GM23338 (cell line): ENCODE results near the gene KDM4C. TPM values are rescaled to one million over a fixed set of nuclear protein-coding genes. Genes with fewer than 3 reads are reported as not detected.

ENCODE experiments used
- ATAC-seq: fragments of 200-7000 bp; cut with Tn5 transposase; 3 replicates; pipeline ENCODE4 v1.9.1; 2020
- DNase-seq: peaks from one replicate; pipeline ENCODE4 v3.0.0-alpha.2; 2015; ENCODE audit warnings: low spot score
- H2AFZ ChIP-seq: fragments of 200-600 bp; sonication (generic); 2 replicates; pipeline ENCODE4 v1.8.0; 2016; ENCODE audit warnings: antibody characterized with exemption, mild to moderate bottlenecking, moderate library complexity
- H3F3A ChIP-seq: fragments of 200-600 bp; sonication (generic); replicated peaks from 2 replicates; pipeline ENCODE4 v1.8.0; 2017; ENCODE audit warnings: antibody characterized with exemption, mixed run types, low read depth
- H3K27ac ChIP-seq: fragments of 200-600 bp; sonication (generic); 2 replicates; pipeline ENCODE4 v1.6.1; 2016; ENCODE audit warnings: low read depth
- H3K27me3 ChIP-seq: fragments of 200-600 bp; sonication (generic); 2 replicates; pipeline ENCODE4 v1.8.0; 2016; ENCODE audit warnings: mild to moderate bottlenecking, mixed run types, moderate library complexity; ENCODE audit not compliant: insufficient read depth
- H3K36me3 ChIP-seq: fragments of 200-600 bp; sonication (generic); 2 replicates; pipeline ENCODE4 v1.8.0; 2016; ENCODE audit warnings: mild to moderate bottlenecking; ENCODE audit not compliant: insufficient read depth
- H3K4me1 ChIP-seq: fragments of 200-600 bp; sonication (generic); 2 replicates; pipeline ENCODE4 v1.8.0; 2016; ENCODE audit warnings: mild to moderate bottlenecking, moderate library complexity; ENCODE audit not compliant: insufficient read depth
- H3K4me2 ChIP-seq: fragments of 200-600 bp; sonication (generic); 2 replicates; pipeline ENCODE4 v1.7.1; 2017; ENCODE audit warnings: mixed run types
- H3K4me3 ChIP-seq: fragments of 200-600 bp; sonication (generic); 2 replicates; pipeline ENCODE4 v1.6.1; 2016; ENCODE audit warnings: mixed run types
- H3K79me2 ChIP-seq: fragments of 200-600 bp; sonication (generic); replicated peaks from 2 replicates; pipeline ENCODE4 v1.8.0; 2017; ENCODE audit warnings: mild to moderate bottlenecking; ENCODE audit not compliant: insufficient read depth
- H3K9me2 ChIP-seq: fragments of 200-600 bp; sonication (generic); 2 replicates; pipeline ENCODE4 v1.8.0; 2017; ENCODE audit not compliant: insufficient read depth
- H4K20me1 ChIP-seq: fragments of 200-600 bp; sonication (generic); replicated peaks from 2 replicates; pipeline ENCODE4 v1.8.0; 2017; ENCODE audit warnings: mild to moderate bottlenecking; ENCODE audit not compliant: insufficient read depth
- H3K27ac Mint-ChIP-seq: 2 replicates; pipeline ENCODE4 v1.8.0; 2020; ENCODE audit warnings: inconsistent platforms, mild to moderate bottlenecking, moderate library complexity, mixed read lengths
- H3K27me3 Mint-ChIP-seq: 3 replicates; pipeline ENCODE4 v1.8.0; 2022; ENCODE audit warnings: low read depth, mild to moderate bottlenecking, moderate library complexity, mixed read lengths, inconsistent platforms; ENCODE audit not compliant: insufficient read depth, poor library complexity
- H3K36me3 Mint-ChIP-seq: 3 replicates; pipeline ENCODE4 v1.8.0; 2021; ENCODE audit warnings: low read depth, mild to moderate bottlenecking, inconsistent platforms, moderate library complexity, mixed read lengths
- H3K4me1 Mint-ChIP-seq: 3 replicates; pipeline ENCODE4 v1.8.0; 2020; ENCODE audit warnings: mild to moderate bottlenecking, inconsistent platforms, mixed read lengths
- H3K4me3 Mint-ChIP-seq: 3 replicates; pipeline ENCODE4 v1.8.0; 2021; ENCODE audit warnings: moderate library complexity, mild to moderate bottlenecking, inconsistent platforms, mixed read lengths
- H3K9me3 Mint-ChIP-seq: 3 replicates; pipeline ENCODE4 v1.8.0; 2020; ENCODE audit warnings: moderate library complexity, mild to moderate bottlenecking, inconsistent platforms, mixed read lengths
- CREB1 ChIP-seq: fragments of 250-450 bp; sonication (Bioruptor Pico); IDR thresholded peaks from 2 replicates; pipeline ENCODE4 v1.5.0; 2020; ENCODE audit warnings: low read depth, mild to moderate bottlenecking, moderate library complexity
- CTCF ChIP-seq, 2 experiments: fragments of 200-600 bp in 1 of 2; sonication (generic) in 1 of 2; conservative IDR thresholded peaks; 2 replicates each; pipeline versions ENCODE4 v1.5.1 to v1.6.1; 2016 to 2017; ENCODE audit warnings: antibody characterized with exemption in 2 of 2, low read depth in 2 of 2, mild to moderate bottlenecking in 2 of 2, moderate library complexity in 1 of 2
- EZH2phosphoT487 ChIP-seq: fragments of 200-600 bp; sonication (generic); IDR thresholded peaks from one replicate; pipeline ENCODE4 v1.8.1; 2018; ENCODE audit warnings: antibody characterized with exemption; ENCODE audit not compliant: unreplicated experiment
- JUNB ChIP-seq: IDR thresholded peaks from one replicate; pipeline ENCODE4 v1.6.1; 2016; ENCODE audit warnings: antibody characterized with exemption; ENCODE audit not compliant: unreplicated experiment
- NANOG ChIP-seq: IDR thresholded peaks from 2 replicates; pipeline ENCODE4 v1.6.1; 2016; ENCODE audit warnings: antibody characterized with exemption, borderline replicate concordance
- POLR2AphosphoS5 ChIP-seq: IDR thresholded peaks from 2 replicates; pipeline ENCODE4 v1.6.1; 2016; ENCODE audit warnings: antibody characterized with exemption, low read depth
- REST ChIP-seq: IDR thresholded peaks from one replicate; pipeline ENCODE4 v1.6.1; 2018; ENCODE audit warnings: antibody characterized with exemption; ENCODE audit not compliant: unreplicated experiment
- STAT1 ChIP-seq: IDR thresholded peaks from one replicate; pipeline ENCODE4 v1.6.1; 2016; ENCODE audit warnings: antibody characterized with exemption; ENCODE audit not compliant: unreplicated experiment
- ZNF114 ChIP-seq: fragments of 250-450 bp; sonication (Bioruptor Pico); IDR thresholded peaks from 2 replicates; pipeline ENCODE4 v1.5.0; 2020; ENCODE audit warnings: mild to moderate bottlenecking, moderate library complexity
- ZNF331 ChIP-seq: fragments of 250-450 bp; sonication (Bioruptor Pico); IDR thresholded peaks from 2 replicates; pipeline ENCODE4 v1.5.0; 2020; ENCODE audit warnings: low read depth, mild to moderate bottlenecking, moderate library complexity
- polyA plus RNA-seq: library from polyadenylated mRNA; unstranded; fragments of >200 nt; fragmentation: Nextera tagmentation; extraction: Ambion mirVana; gene quantifications from 2 replicates; pipeline ENCODE4 v1.2.1, GENCODE V29; 2016
- total RNA-seq: library from RNA; depleted of rRNA; stranded (reverse); fragments of >200 nt; shearing (Covaris generic); gene quantifications from 2 replicates; pipeline ENCODE4 v1.2.3, GENCODE V29; 2014

KDM4C gene
- total and polyA plus RNA-seq, 2 experiments from 2014 or later, result 12.0 to 43.8 TPM

DNA sequence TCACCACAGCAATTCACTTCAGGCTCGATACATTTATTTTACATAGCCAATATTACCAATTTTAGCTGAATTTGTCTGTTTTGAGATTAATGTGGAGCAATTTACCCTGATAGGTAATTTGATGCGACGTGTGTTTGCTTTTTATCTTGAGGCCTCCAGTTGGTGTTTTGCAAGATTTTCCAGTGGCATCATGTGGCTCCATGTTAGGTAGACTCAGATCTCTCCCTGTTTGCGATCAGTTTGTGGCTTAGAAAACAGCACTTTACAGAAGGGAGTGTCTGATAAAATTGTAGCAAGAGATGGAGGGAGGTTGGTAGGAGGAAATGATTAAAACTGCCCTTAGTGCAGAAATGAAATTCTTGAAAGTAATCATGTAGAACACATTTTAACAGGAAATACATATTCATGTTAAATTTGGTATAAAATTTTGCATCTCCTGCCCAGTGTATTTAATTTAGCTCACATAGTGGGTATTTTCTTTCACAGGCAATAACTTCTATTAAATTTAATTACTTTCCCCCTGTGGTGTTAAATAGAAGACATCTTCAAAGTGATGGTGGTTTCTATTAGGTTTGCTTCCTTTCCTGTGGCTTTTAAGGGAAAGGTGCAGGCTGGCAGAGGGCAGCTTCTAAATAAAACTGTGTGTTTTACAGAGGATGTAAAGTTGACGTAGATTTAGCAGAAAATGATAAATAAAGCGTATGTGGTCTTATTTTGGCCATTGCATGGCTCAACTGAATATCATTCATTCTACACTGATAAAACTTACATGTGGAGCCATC lies 135.8 kb downstream of the KDM4C start (continued):
- TF ChIP-seq REST (no peak), NANOG (no peak), EZH2phosphoT487 (no peak), ZNF331 (CRISPR knock-in tag) (no peak), CREB1 (no peak)

GRCh38 chr9:6894135-6894534 lies 136.4 kb downstream of the KDM4C start:
- H4K20me1 ChIP-seq, result no peaks in the 10 kb centered on the region
- H3K27me3 ChIP-seq, result no peaks in the 10 kb centered on the region
- no peaks in the 10 kb centered on the region for H3K36me3 ChIP-seq
- Mint-ChIP-seq H3K27me3 (peaks cover 2% of the 10 kb centered on the region), H3K36me3 (no peaks in the 10 kb centered on the region), H3K27ac (no peak overlapping the region), H3K4me1 (peaks cover 3% of the 10 kb centered on the region; the same call in 1 of the 3 replicates), H3K4me3 (no peak overlapping the region), H3K9me3 (no peaks in the 10 kb centered on the region)
- ATAC-seq, result no peak
- DNase-seq, result no peak
- no peaks in the 10 kb centered on the region for H3K4me1 ChIP-seq
- no peak overlapping the region for H3K27ac ChIP-seq
- H3K4me2 ChIP-seq, result no peak overlapping the region
- H3K9me2 ChIP-seq, result no peaks in the 10 kb centered on the region
- H3K79me2 ChIP-seq, result no peaks in the 10 kb centered on the region
- no peaks in the 10 kb centered on the region for H3F3A ChIP-seq
- H3K4me3 ChIP-seq, result no peak overlapping the region
- H2AFZ ChIP-seq, result no peak overlapping the region
- TF ChIP-seq EZH2phosphoT487 (no peak), STAT1 (no peak), ZNF331 (CRISPR knock-in tag) (no peak), REST (no peak), JUNB (no peak), NANOG (no peak), POLR2AphosphoS5 (no peak), ZNF114 (CRISPR knock-in tag) (no peak), CTCF (conservative IDR thresholded peaks at IDR 0.05; ENCODE audit: low read depth in 2 of 2) (no peak)
